DMS114 treated with DMSO at 0.1 percent for 48 hours (cell line): ENCODE measurements around the gene UGT1A9.
"Not testable (repeated sequence)": the region's sequence is repeated elsewhere in the genome, so short reads cannot be mapped to it uniquely, and the experiment has no call there.

Experiments used
- DNase-seq: peaks from one replicate; lab custom pipeline; 2025; ENCODE audit not compliant: unreplicated experiment; lab: John Stamatoyannopoulos, UW

UGT1A9 gene

GRCh38 chr2:233680361-233681045 is 8.8 kb downstream of the UGT1A9 start:
- DNase-seq: no peak

- no peak for DNase-seq
Measured at GRCh38 chr2:233681521-233682099, 9.9 kb downstream of the UGT1A9 start, which contains the start of gene UGT1A7. TSS of gene UGT1A7 (plus strand) at chr2:233681901. CDS start at chr2:233681938, 37 bp downstream.

DNA sequence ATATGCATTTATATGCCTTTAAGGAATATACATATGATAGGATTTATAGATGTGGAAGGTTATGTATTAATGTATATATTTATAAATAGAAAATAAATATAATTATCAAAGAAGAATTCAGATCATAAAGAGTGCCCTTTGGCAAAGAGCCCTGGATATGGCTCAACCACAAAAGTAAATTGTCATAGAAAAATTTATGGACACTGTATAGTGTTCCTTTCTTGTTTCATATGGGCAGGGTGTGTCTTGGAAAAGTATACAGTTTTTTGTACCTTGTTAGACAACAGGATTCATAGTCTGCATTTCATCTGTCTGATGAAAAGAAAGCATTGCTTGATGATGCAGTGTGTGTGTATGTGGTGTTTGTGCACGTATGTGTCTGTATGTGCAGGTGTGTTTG is 12.9 kb downstream of the UGT1A9 start:
- no peak for DNase-seq

- no peak for DNase-seq
Measured at GRCh38 chr2:233686928-233687327, 15.2 kb downstream of the UGT1A9 start.

DNA sequence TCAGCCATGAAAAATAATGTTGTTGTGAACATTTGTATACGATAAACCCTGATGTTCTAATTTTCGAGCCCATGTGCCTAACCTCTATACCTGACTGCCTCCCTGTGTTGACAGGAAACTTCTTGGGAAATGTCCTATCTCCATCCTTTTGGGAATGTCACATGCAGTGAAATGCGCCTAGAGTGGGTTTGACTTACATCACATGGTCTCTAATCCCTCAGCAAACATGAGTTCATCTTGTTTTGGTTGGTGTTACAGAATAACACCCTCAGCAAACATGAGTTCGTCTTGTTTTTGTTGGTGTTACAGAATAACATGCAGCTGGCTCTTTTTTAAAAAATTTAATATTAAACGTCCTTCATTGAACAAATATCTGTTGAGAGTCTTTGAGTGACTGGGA is 16.6 kb downstream of the UGT1A9 start:
- DNase-seq: no peak

GRCh38 chr2:233689031-233689430 is 17.3 kb downstream of the UGT1A9 start:
- no peak for DNase-seq

- no peak for DNase-seq
Measured at GRCh38 chr2:233689501-233689900, 17.8 kb downstream of the UGT1A9 start.

GRCh38 chr2:233690444-233690843 is 18.7 kb downstream of the UGT1A9 start:
- no peak for DNase-seq

GRCh38 chr2:233691443-233692433 is 20.0 kb downstream of the UGT1A9 start:
- no peak for DNase-seq

- no peak for DNase-seq
Measured at GRCh38 chr2:233692648-233693047, 20.9 kb downstream of the UGT1A9 start, which contains the start of gene UGT1A6. TSS of gene UGT1A6 (plus strand) at chr2:233692890. CDS start at chr2:233693005, 115 bp downstream.

- no peak for DNase-seq
Measured at GRCh38 chr2:233693963-233694362, 22.3 kb downstream of the UGT1A9 start.

DNA sequence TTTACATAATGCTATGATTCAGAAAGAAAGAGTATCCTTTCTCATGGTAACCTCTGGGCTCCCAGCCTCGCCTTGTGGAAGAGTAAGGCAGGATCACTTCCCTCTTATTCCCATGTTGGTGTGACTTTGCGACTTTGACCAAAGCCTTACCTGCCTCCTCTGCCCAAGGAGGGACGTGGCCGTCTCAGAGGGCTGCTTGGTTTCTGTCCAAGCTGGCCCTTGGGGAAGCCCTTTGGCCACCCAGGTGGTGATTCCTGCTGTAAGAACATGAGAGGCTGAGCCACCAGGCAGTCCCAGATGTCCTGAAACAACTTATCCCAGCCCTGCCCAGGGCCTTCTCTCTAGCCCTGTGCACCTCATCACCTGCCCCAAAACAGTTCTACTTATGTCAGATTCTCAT is 27.0 kb downstream of the UGT1A9 start:
- no peak for DNase-seq

DNA sequence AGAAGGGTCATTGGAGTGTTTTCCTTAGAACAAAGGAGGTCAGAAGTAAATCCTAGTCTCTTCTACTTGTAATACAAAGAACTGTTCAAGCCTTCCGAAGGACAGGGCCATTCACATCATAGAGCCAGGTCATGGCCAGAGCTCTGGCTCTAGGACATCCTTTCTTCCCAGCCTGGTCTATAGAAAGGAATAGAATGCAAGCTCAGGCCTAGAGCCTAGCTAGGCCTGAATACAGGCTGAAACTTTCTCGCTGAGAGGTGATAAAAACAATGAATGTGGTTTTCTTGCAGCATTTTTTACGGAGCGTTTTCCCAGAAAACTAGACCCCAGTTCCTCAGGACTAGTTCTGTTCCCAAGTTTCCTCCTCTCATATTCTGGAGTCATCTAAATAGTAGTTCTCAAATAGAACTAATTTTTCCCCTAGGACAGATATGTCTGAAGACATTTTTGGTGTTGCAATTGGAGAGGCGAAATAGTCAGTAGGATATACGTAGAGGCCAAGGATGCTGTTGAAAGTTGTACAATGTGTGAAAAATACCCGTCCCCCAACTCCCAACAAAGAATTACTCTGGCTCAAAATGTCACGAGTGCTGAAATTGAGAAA is 27.8 kb downstream of the UGT1A9 start:
- DNase-seq: no peak

DNA sequence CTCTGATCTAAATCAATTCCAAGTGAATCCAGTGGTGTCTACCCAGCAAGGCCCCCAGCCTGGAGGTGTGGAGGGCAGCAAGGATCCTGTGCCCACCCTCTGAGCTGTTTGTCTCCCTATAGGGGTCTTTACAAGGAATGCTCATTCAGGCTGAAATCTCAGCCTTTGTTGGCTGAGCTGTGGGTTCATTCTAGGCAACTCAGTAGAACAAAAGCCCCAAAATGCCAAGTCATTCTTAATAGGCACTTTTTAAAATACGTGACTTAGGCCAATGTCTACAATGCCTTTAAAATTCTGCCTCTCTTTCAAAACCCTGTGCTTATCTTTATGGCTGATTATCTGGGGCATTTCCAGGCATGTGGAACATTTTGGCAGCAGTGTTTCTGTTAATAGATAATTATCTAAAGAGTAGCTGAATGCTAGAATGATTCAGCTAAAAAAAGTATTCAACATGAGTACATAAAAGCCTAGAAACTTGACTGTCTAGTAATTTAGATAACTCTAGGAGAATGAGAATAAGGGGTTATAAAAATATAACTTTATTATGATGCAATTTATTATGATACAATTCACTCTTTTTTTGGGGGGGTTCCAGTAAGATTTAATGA is 28.4 kb downstream of the UGT1A9 start:
- DNase-seq: no peak

- DNase-seq: not testable (repeated sequence)
Measured at GRCh38 chr2:233700842-233701241, 29.1 kb downstream of the UGT1A9 start.

DNA sequence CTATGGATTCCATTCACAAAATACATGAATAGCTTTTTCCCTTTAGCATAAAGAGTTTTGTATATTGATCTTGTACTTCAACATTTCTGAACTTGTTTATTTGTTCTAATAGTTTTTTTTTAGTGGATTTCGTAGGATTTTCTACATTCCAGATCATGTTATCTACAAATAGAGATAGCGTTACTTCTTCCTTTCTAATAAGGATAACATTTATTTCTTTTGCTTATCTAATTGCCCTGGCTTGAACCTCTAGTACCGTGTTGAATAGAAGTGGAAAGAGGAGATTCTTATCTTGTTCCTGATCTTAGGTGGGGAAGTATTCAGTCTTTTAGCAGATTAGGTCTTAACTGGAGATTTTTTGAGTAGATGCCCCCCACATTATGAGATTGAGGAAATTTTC is 30.5 kb downstream of the UGT1A9 start:
- no peak for DNase-seq

GRCh38 chr2:233705911-233706506 is 34.3 kb downstream of the UGT1A9 start:
- DNase-seq: no peak

DNA sequence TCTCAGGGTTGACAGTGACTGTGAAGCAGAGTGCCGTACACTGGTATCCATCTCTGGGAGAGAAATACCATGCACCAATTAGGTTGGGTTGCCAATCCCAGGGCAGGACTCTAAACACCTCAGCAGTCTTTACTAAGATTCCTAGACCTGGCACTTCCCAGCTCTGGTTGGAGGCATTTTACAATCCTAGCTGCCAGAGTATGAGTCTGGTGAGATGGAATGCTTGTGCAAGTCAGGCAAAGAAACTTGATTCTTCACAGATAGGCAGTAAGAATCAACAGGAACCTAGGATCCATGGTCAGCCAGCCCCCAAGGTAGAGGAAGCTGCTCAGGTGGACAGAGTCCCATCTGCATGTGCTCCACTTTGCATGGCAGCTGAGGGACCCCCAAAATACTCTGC is 35.0 kb downstream of the UGT1A9 start:
- no peak for DNase-seq

DNA sequence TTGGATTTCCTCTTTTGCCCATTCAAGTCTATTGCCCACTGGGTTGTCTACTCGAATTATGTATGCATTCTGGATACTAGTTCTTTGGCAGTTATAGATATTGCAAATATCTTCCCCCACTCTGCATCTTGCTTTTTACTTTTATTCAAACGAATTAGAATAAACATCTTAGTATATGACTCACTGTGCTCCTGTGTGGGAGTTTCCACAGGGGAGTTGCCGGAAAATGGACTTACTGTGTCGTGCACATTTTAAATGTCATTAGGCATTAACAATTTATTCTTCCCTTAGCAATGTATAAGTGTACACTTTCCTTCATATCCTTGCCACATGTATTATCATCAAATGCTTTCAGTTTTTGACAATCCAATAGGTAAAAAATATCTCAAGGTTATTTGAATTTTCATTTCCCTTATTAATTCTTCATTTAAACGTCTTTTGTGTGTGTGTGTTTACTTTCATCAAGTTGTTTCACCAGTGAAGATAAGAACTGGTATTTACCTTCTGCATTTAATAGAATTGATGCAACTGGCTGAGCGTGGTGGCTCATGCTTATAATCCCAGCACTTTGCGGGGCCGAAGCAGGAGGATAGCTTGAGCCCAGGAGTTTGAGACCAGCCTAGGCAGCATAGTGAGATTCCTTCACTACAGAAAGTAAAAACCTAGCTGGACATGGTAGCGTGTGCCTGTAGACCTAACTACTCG is 36.4 kb downstream of the UGT1A9 start:
- DNase-seq: no peak

- DNase-seq: no peak
Measured at GRCh38 chr2:233708942-233709341, 37.2 kb downstream of the UGT1A9 start.
